Heart right ventricle (tissue), 16 donors: ENCODE data around the gene ERP27. TPM values are rescaled to one million over a fixed set of nuclear protein-coding genes. Genes with fewer than 3 reads are reported as not detected.

ENCODE experiments used
- ATAC-seq, 8 donors: fragments of 200-7000 bp; cut with Tn5 transposase; one replicate each; pipeline ENCODE4 v1.9.1; 2020; ENCODE audit warnings: mild to moderate bottlenecking in 8 of 8, moderate library complexity in 8 of 8, moderate number of reproducible peaks in 1 of 8
- DNase-seq, 2 donors: peaks; one replicate each; pipeline ENCODE4 v3.0.0-alpha.2; 2020
- H3K27ac ChIP-seq, 10 donors: fragments of 200-600 bp; sonication (generic) in 2 of 10; one replicate each; pipeline versions ENCODE4 v1.5.0 to v1.8.0; 2020 to 2022; ENCODE audit warnings: mild to moderate bottlenecking in 3 of 10
- H3K27me3 ChIP-seq, 7 donors: fragments of 200-600 bp; one replicate each; pipeline ENCODE4 v1.8.0; 2021 to 2022; ENCODE audit warnings: mild to moderate bottlenecking in 2 of 7
- H3K36me3 ChIP-seq, 9 donors: fragments of 200-600 bp; sonication (generic) in 1 of 9; one replicate each; pipeline versions ENCODE4 v1.5.0 to v1.8.0; 2020 to 2022; ENCODE audit warnings: mild to moderate bottlenecking in 2 of 9
- H3K4me1 ChIP-seq, 9 donors: fragments of 200-600 bp; sonication (generic) in 1 of 9; one replicate each; pipeline versions ENCODE4 v1.5.0 to v1.8.0; 2020 to 2022; ENCODE audit warnings: mild to moderate bottlenecking in 4 of 9
- H3K4me3 ChIP-seq, 10 donors: fragments of 200-600 bp; sonication (generic) in 2 of 10; one replicate each; pipeline versions ENCODE4 v1.5.0 to v1.8.0; 2020 to 2022; ENCODE audit warnings: mild to moderate bottlenecking in 7 of 10, moderate library complexity in 2 of 10
- H3K9me3 ChIP-seq, 11 donors: fragments of 200-600 bp in 10 of 11; sonication (generic) in 2 of 11; one replicate each; pipeline versions ENCODE4 v1.5.0 to v1.8.0; 2013 to 2022; ENCODE audit warnings: mild to moderate bottlenecking in 2 of 11, control low read depth in 1 of 11, moderate library complexity in 1 of 11
- CTCF ChIP-seq, 9 donors: fragments of 200-600 bp; sonication (generic) in 2 of 9; IDR thresholded peaks; one replicate each; pipeline versions ENCODE4 v1.5.0 to v1.8.0; 2021 to 2022; ENCODE audit warnings: antibody characterized with exemption in 9 of 9, mild to moderate bottlenecking in 5 of 9, moderate library complexity in 1 of 9
- WGBS, 2 donors: extraction: QIAGEN DNeasy Blood & Tissue Kit; methylation state at CpG; one replicate each; pipeline ENCODE4 v1.1.7; 2013; ENCODE audit warnings: inconsistent platforms in 1 of 2; 5-methylcytosine and 5-hydroxymethylcytosine counted together
- intact Hi-C, 10 donors: fragments of 100-400 bp; cut with DNase I; formaldehyde crosslinking; loops; one replicate each; pipeline versions ENCODE4 v1.11.1 to v1.14.2; 2022
- long read RNA-seq, 3 donors: library from polyadenylated mRNA; unstranded; transcript quantifications; one replicate each; pipeline ENCODE4 v2.0.0, GENCODE V29; 2020 to 2021
- polyA plus RNA-seq, 2 donors: library from polyadenylated mRNA; stranded (reverse); fragments of 200-250 nt; gene quantifications; one replicate each; pipeline ENCODE4 v1.2.3, GENCODE V29; 2013
- total RNA-seq, 10 donors: library from RNA; stranded (reverse); fragmentation: NEBNext Ultra II Directional in 3 of 10; extraction: Animal tissue kit (Norgen Biotek cat#: 25700) in 3 of 10; gene quantifications; one replicate each; pipeline versions ENCODE4 v1.2.1 to v1.2.4, GENCODE V29; 2021 to 2023
- donor health status: Arrhythmogenic right ventricular cardiomyopathy.
- donor health status: ischemic (EF 13 %, LVEDD 7.1; RV severe dilation, severe dysfunction).
- donor health status: healthy with polysubstance abuse.
- donor health status: DM: no; HTN: yes; CAD: no.
- donor health status: DM: no; HTN: no; CAD: no.
- donor health status: ischemic (EF 25% LVEDD 6.9; RV normal size, moderate dysfunction).
- donor health status: ischemic (EF 25% LVEDD 5.7; RV mildly dilated, moderate dysfunction).
- donor health status: healthy.
- donor health status: DM: yes; HTN: yes; CAD: no.
- donor health status: Ischemic cardiomyopathy.
- donor health status: ischemic (EF 35%, LVEDD 5.7; RV mildly dilated, moderate dysfunction).
- donor health status: nonischemic (EF 11% LVEDD 7.7; RV severe dilation, severe dysfunction).
- donor health status: DM: yes; HTN: yes; CAD: no.
- donor health status: PGD.
- donor health status: ischemic (EF 29% LVEDD 5.4; RV normal size, mild dysfunction).
- donor health status: nonischemic (EF 23%, LVEDD 6.1; RV moderate dilation, normal function).

Gene ERP27
- total RNA-seq (under 1 TPM in 8 of 10 donors, not detected in 2; 0.14 to 0.79 (median 0.28) TPM), polyA plus RNA-seq (under 1 TPM; 0.20 to 0.44 TPM)
- long read RNA-seq, donor 1, partial matches to known transcripts: 0 of 1 reads
- long read RNA-seq, donor 1, other reads (novel, unspliced or antisense): 1 of 1 reads
- long read RNA-seq, donor 2: 0 reads
- long read RNA-seq, donor 3: 0 reads

GRCh38 chr12:14938301-14938700 is at the start of gene ERP27:
Gene ERP27, minus strand, starts transcription at chr12:14938537. Its CDS starts 29 bp downstream, at chr12:14938508.
- intact Hi-C loops: loop anchor here in 1 of 10 donors (10.0 kb wide), 1 partner anchor 46 kb away; no protein-coding TSS in a partner anchor
- WGBS, 2 donors: 88 to 92% methylated on average over 3 of the region's 3 CpGs
- no peak within 1 kb of the TSS for H3K4me3 ChIP-seq
- H3K27me3 ChIP-seq: no peaks in the 10 kb centered on the region
- H3K9me3 ChIP-seq: peaks cover 0 to 4% (median 0%) of the 10 kb centered on the region in 11 donors
- ATAC-seq (no peak), DNase-seq (no peak)
- H3K36me3 ChIP-seq: peaks cover 0 to 45% (median 12%) of the 10 kb centered on the region in 9 donors
- no peak for TF ChIP-seq CTCF (IDR thresholded peaks at IDR 0.05)
- no peak within 1 kb of the TSS for H3K27ac ChIP-seq
- H3K4me1 ChIP-seq: peaks cover 0 to 5% (median 0%) of the 10 kb centered on the region in 9 donors

GRCh38 chr12:14988035-14988434 is 49.7 kb upstream of the ERP27 start:
- intact Hi-C loops: loop anchor here in 1 of 10 donors (10.0 kb wide), 1 partner anchor 53 kb away; the partner anchor contains the start of gene ERP27

GRCh38 chr12:14986449-14986848 is 48.1 kb upstream of the ERP27 start:
- no peak for DNase-seq
- ATAC-seq: no peak
- WGBS, 2 donors: 63 to 71% methylated on average over 4 of the region's 4 CpGs
- peaks cover 0 to 12% (median 0%) of the 10 kb centered on the region in 11 donors for H3K9me3 ChIP-seq
- intact Hi-C loops: loop anchor here in 1 of 10 donors (10.0 kb wide), 1 partner anchor 52 kb away; the partner anchor contains the start of gene ERP27
- TF ChIP-seq CTCF (IDR thresholded peaks at IDR 0.05): peak in 6 of 9 donors; percentile 24 to 53 (median 34)
- peaks cover 0 to 67% (median 0%) of the 10 kb centered on the region in 9 donors for H3K4me1 ChIP-seq
- no peaks in the 10 kb centered on the region for H3K36me3 ChIP-seq
- no peaks in the 10 kb centered on the region for H3K27me3 ChIP-seq
- no peak overlapping the region for H3K4me3 ChIP-seq
- no peak overlapping the region for H3K27ac ChIP-seq

More at GRCh38 chr12:14988035-14988434, 49.7 kb upstream of the ERP27 start:
- peaks cover 0 to 54% (median 0%) of the 10 kb centered on the region in 9 donors for H3K4me1 ChIP-seq
- no peak for ATAC-seq
- no peak for DNase-seq
- no peak overlapping the region for H3K4me3 ChIP-seq
- no peak for TF ChIP-seq CTCF (IDR thresholded peaks at IDR 0.05)
- H3K27ac ChIP-seq: peak overlapping the region in 1 of 10 donors; percentile 68
- peaks cover 0 to 12% (median 0%) of the 10 kb centered on the region in 11 donors for H3K9me3 ChIP-seq
- H3K36me3 ChIP-seq: no peaks in the 10 kb centered on the region
- 86 to 88% methylated on average over 3 of the region's 3 CpGs for WGBS, 2 donors
- H3K27me3 ChIP-seq: no peaks in the 10 kb centered on the region

- DNase-seq: no peak
- intact Hi-C loops: loop anchor here in 1 of 10 donors (10.0 kb wide), 1 partner anchor 50 kb away; the partner anchor contains the start of gene ERP27
- WGBS, 2 donors: 74 to 75% methylated on average over 1 of the region's 1 CpG
These were observed 46.5 kb upstream of the ERP27 start for GRCh38 chr12:14984766-14985285.

More at GRCh38 chr12:14984766-14985285, 46.5 kb upstream of the ERP27 start:
- Histone ChIP-seq H3K27me3 (no peaks in the 10 kb centered on the region), H3K4me1 (peaks cover 0 to 76% (median 0%) of the 10 kb centered on the region in 9 donors), H3K9me3 (no peaks in the 10 kb centered on the region), H3K27ac (no peak overlapping the region), H3K36me3 (no peaks in the 10 kb centered on the region), H3K4me3 (no peak overlapping the region)
- no peak for ATAC-seq
- TF ChIP-seq CTCF (IDR thresholded peaks at IDR 0.05): no peak
